DOHH2 (cell line): ENCODE measurements around the gene MEGF11.

Experiments used
- H3F3A ChIP-seq: fragments of 200-600 bp; sonication (generic), shearing (Covaris generic); 2 replicates; pipeline ENCODE4 v1.6.0; 2016; ENCODE audit warnings: antibody characterized with exemption, mild to moderate bottlenecking; ENCODE audit not compliant: control insufficient read depth, insufficient read depth
- H3K27ac ChIP-seq: fragments of 200-600 bp; sonication (generic); 2 replicates; pipeline ENCODE4 v1.5.1; 2014; ENCODE audit warnings: low read depth, mild to moderate bottlenecking, low read length, moderate library complexity
- H3K27me3 ChIP-seq: fragments of 200-600 bp; sonication (generic); 2 replicates; pipeline ENCODE4 v1.6.1; 2014; ENCODE audit warnings: mild to moderate bottlenecking, low read length, mixed read lengths; ENCODE audit not compliant: control insufficient read depth
- H3K36me3 ChIP-seq: fragments of 200-600 bp; sonication (generic); 2 replicates; pipeline ENCODE4 v1.6.1; 2014; ENCODE audit warnings: mild to moderate bottlenecking, low read length, moderate library complexity, mixed read lengths; ENCODE audit not compliant: control insufficient read depth
- H3K4me1 ChIP-seq: fragments of 200-600 bp; sonication (generic); 2 replicates; pipeline ENCODE4 v1.6.1; 2014; ENCODE audit warnings: mild to moderate bottlenecking, low read length, mixed read lengths; ENCODE audit not compliant: control insufficient read depth
- H3K4me2 ChIP-seq: fragments of 200-600 bp; sonication (generic); 2 replicates; pipeline ENCODE4 v1.6.0; 2014; ENCODE audit warnings: mild to moderate bottlenecking, low read length, moderate library complexity
- H3K4me3 ChIP-seq: fragments of 200-600 bp; sonication (generic); 2 replicates; pipeline ENCODE4 v1.5.1; 2014; ENCODE audit warnings: mild to moderate bottlenecking, low read length, mixed read lengths
- H3K79me2 ChIP-seq: fragments of 200-600 bp; sonication (generic); 2 replicates; pipeline ENCODE4 v1.6.1; 2014; ENCODE audit warnings: mild to moderate bottlenecking, low read length, mixed read lengths; ENCODE audit not compliant: control insufficient read depth
- H3K9me2 ChIP-seq: fragments of 200-600 bp; sonication (generic); replicated peaks from 2 replicates; pipeline ENCODE4 v1.6.1; 2014; ENCODE audit warnings: mild to moderate bottlenecking, low read length, mixed read lengths; ENCODE audit not compliant: control insufficient read depth
- H3K9me3 ChIP-seq: fragments of 200-600 bp; sonication (generic); 2 replicates; pipeline ENCODE4 v1.6.1; 2014; ENCODE audit warnings: antibody characterized with exemption, low read length, mixed read lengths; ENCODE audit not compliant: control insufficient read depth, insufficient read depth
- H4K20me1 ChIP-seq: fragments of 200-600 bp; sonication (generic); 2 replicates; pipeline ENCODE4 v1.6.0; 2014; ENCODE audit warnings: low read depth, mild to moderate bottlenecking, antibody characterized with exemption, low read length, moderate library complexity; ENCODE audit not compliant: control insufficient read depth, insufficient read depth
- EZH2phosphoT487 ChIP-seq: fragments of 200-600 bp; sonication (generic); IDR thresholded peaks from 2 replicates; pipeline ENCODE4 v1.6.1; 2017; ENCODE audit warnings: borderline replicate concordance, mild to moderate bottlenecking, antibody characterized with exemption, low read length, moderate library complexity, mixed read lengths
- TF ChIP-seq, protein P1 (sequence below): fragments of 200-600 bp; sonication (generic); IDR thresholded peaks from one replicate; pipeline ENCODE4 v1.5.1; 2014; ENCODE audit warnings: antibody characterized with exemption, mild to moderate bottlenecking, low read depth, low read length; ENCODE audit not compliant: poor library complexity, severe bottlenecking

MEGF11 gene

GRCh38 chr15:66100761-66101160 lies 152.8 kb downstream of the MEGF11 start:
- Histone ChIP-seq H3K4me2 (no peak overlapping the region), H3K27ac (no peak overlapping the region), H3K9me2 (no peaks in the 10 kb centered on the region), H4K20me1 (no peaks in the 10 kb centered on the region), H3K36me3 (peaks cover 50% of the 10 kb centered on the region), H3K4me1 (0 out of 2 replicates have a peak, but pooled peaks cover 2% of the 10 kb centered on the region), H3K9me3 (no peaks in the 10 kb centered on the region), H3K27me3 (no peaks in the 10 kb centered on the region), H3K4me3 (no peak overlapping the region), H3K79me2 (no peaks in the 10 kb centered on the region), H3F3A (no peaks in the 10 kb centered on the region)
- TF ChIP-seq EZH2phosphoT487, result no peak
- TF ChIP-seq, protein P1, sequence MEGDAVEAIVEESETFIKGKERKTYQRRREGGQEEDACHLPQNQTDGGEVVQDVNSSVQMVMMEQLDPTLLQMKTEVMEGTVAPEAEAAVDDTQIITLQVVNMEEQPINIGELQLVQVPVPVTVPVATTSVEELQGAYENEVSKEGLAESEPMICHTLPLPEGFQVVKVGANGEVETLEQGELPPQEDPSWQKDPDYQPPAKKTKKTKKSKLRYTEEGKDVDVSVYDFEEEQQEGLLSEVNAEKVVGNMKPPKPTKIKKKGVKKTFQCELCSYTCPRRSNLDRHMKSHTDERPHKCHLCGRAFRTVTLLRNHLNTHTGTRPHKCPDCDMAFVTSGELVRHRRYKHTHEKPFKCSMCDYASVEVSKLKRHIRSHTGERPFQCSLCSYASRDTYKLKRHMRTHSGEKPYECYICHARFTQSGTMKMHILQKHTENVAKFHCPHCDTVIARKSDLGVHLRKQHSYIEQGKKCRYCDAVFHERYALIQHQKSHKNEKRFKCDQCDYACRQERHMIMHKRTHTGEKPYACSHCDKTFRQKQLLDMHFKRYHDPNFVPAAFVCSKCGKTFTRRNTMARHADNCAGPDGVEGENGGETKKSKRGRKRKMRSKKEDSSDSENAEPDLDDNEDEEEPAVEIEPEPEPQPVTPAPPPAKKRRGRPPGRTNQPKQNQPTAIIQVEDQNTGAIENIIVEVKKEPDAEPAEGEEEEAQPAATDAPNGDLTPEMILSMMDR, result no peak

- no peaks in the 10 kb centered on the region for H4K20me1 ChIP-seq
- H3K4me1 ChIP-seq, result 0 out of 2 replicates have a peak, but pooled peaks cover 2% of the 10 kb centered on the region
- peaks cover 43% of the 10 kb centered on the region for H3K36me3 ChIP-seq
- no peak overlapping the region for H3K27ac ChIP-seq
- no peaks in the 10 kb centered on the region for H3K9me3 ChIP-seq
- no peaks in the 10 kb centered on the region for H3K9me2 ChIP-seq
- H3K79me2 ChIP-seq, result no peaks in the 10 kb centered on the region
- TF ChIP-seq EZH2phosphoT487, result no peak
- H3K4me3 ChIP-seq, result no peak overlapping the region
- H3K27me3 ChIP-seq, result no peaks in the 10 kb centered on the region
- H3F3A ChIP-seq, result no peaks in the 10 kb centered on the region
- no peak overlapping the region for H3K4me2 ChIP-seq
These were observed 153.4 kb downstream of the MEGF11 start for GRCh38 chr15:66099950-66100671.

GRCh38 chr15:66098022-66098363 lies 155.6 kb downstream of the MEGF11 start:
- Histone ChIP-seq H3K4me1 (no peaks in the 10 kb centered on the region), H3K36me3 (peaks cover 39% of the 10 kb centered on the region), H3K4me3 (no peak overlapping the region), H3K9me2 (no peaks in the 10 kb centered on the region), H3K4me2 (no peak overlapping the region), H3F3A (no peaks in the 10 kb centered on the region), H3K9me3 (no peaks in the 10 kb centered on the region), H3K79me2 (no peaks in the 10 kb centered on the region), H3K27me3 (no peaks in the 10 kb centered on the region), H4K20me1 (no peaks in the 10 kb centered on the region), H3K27ac (no peak overlapping the region)
- TF ChIP-seq, protein P1, result no peak
- no peak for TF ChIP-seq EZH2phosphoT487

- H3K36me3 ChIP-seq, result peaks cover 39% of the 10 kb centered on the region
- TF ChIP-seq, protein P1, result no peak
- no peak for TF ChIP-seq EZH2phosphoT487
- no peaks in the 10 kb centered on the region for H3K9me2 ChIP-seq
- no peaks in the 10 kb centered on the region for H3K4me1 ChIP-seq
- no peaks in the 10 kb centered on the region for H3K9me3 ChIP-seq
- H3K4me2 ChIP-seq, result no peak overlapping the region
- no peaks in the 10 kb centered on the region for H3K79me2 ChIP-seq
- H3K4me3 ChIP-seq, result no peak overlapping the region
- no peak overlapping the region for H3K27ac ChIP-seq
- H3K27me3 ChIP-seq, result no peaks in the 10 kb centered on the region
- H4K20me1 ChIP-seq, result no peaks in the 10 kb centered on the region
- no peaks in the 10 kb centered on the region for H3F3A ChIP-seq
These were observed 156.2 kb downstream of the MEGF11 start for GRCh38 chr15:66097151-66098021.
